ENCODE results near the gene C19orf18. TPM values are rescaled to one million over a fixed set of nuclear protein-coding genes. Genes with fewer than 3 reads are reported as not detected.

The C19orf18 gene
- polyA plus RNA-seq, 1 donor (not counting 4 experiments of a cell fraction or from before 2014, with no cell fraction given) = 0.59 TPM

GRCh38 chr19:57946316-57946715, 28.0 kb downstream of the C19orf18 start:
- H3K9me1 ChIP-seq (ENCODE audit: control insufficient read depth, extremely low read depth, insufficient read depth, low read length) = no peaks in the 10 kb centered on the region
- peaks cover 13 to 28% of the 10 kb centered on the region in 2 experiments for H3K36me3 ChIP-seq (ENCODE audit: control insufficient read depth in 2 of 2, extremely low read depth in 1 of 2, insufficient read depth in 2 of 2, low read length in 2 of 2)
- H3K9ac ChIP-seq (ENCODE audit: control insufficient read depth, extremely low read depth, insufficient read depth, low read length) = peak overlapping the region; percentile 86
- H3K4me1 ChIP-seq (ENCODE audit: control insufficient read depth, extremely low read depth, insufficient read depth, low read length) = peaks cover 10% of the 10 kb centered on the region
- no peak overlapping the region for H2AFZ ChIP-seq (ENCODE audit: control insufficient read depth, low read length)
- FAIRE-seq (no peak), DNase-seq (ENCODE audit: low read depth, low spot score) (no peak)
- peak overlapping the region; percentile 89 for H3K4me2 ChIP-seq (ENCODE audit: control insufficient read depth, extremely low read depth, insufficient read depth, low read depth, low read length)
- TF ChIP-seq EZH2 (IDR thresholded peaks at IDR 0.05; ENCODE audit: low read length) (no peak), CTCF (optimal IDR thresholded peaks at IDR 0.05 in 1 of 3, IDR thresholded peaks at IDR 0.05 in 1 of 3, conservative IDR thresholded peaks at IDR 0.05 in 1 of 3; ENCODE audit: extremely low read depth in 1 of 3, insufficient read depth in 2 of 3, low read length in 3 of 3) (no peak)
- dilution Hi-C loops (cut with MboI; ENCODE audit: extremely low pct_ligation_motif_present, low sequenced_read_pairs) = no loop called here
- no peaks in the 10 kb centered on the region for H4K20me1 ChIP-seq (ENCODE audit: control insufficient read depth, extremely low read depth, insufficient read depth, low read length)
- peaks cover 45% of the 10 kb centered on the region for H3K79me2 ChIP-seq (ENCODE audit: control insufficient read depth, insufficient read depth, low read length)
- H3K27me3 ChIP-seq (ENCODE audit: control insufficient read depth, extremely low read depth, insufficient read depth, low read length) = no peaks in the 10 kb centered on the region
- peaks cover 10% of the 10 kb centered on the region for H3K9me3 ChIP-seq (ENCODE audit: control insufficient read depth, low read depth, low read length)
- peak overlapping the region; percentile 82 to 90 (median 87) for H3K4me3 ChIP-seq (ENCODE audit: control insufficient read depth in 2 of 3, extremely low read depth in 1 of 3, insufficient read depth in 2 of 3, low read depth in 1 of 3, low read length in 3 of 3)
- H3K27ac ChIP-seq (ENCODE audit: control insufficient read depth, insufficient read depth, low read length) = no peak overlapping the region

DNA sequence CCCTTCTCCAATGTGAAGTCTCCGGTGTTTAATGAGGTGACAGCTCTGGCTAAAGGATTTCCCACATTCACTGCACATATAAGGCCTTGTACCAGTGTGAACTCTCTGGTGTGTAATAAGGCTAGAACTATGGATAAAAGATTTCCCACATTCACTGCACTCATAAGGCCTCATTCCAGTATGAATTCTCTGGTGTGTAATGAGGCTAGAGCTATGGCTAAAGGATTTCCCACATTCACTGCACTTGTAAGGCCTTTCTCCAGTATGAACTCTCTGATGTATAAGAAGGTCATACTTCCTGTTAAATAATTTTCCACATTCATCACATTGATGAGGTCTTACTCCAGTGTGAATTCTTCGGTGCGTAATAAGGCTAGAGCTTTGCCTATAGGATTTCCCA, 32.7 kb downstream of the C19orf18 start:
- peaks cover 20 to 33% of the 10 kb centered on the region in 2 experiments for H3K36me3 ChIP-seq (ENCODE audit: control insufficient read depth in 2 of 2, extremely low read depth in 1 of 2, insufficient read depth in 2 of 2, low read length in 2 of 2)
- no peaks in the 10 kb centered on the region for H3K9me1 ChIP-seq (ENCODE audit: control insufficient read depth, extremely low read depth, insufficient read depth, low read length)
- H3K79me2 ChIP-seq (ENCODE audit: control insufficient read depth, insufficient read depth, low read length) = peaks cover 36% of the 10 kb centered on the region
- H3K9me3 ChIP-seq (ENCODE audit: control insufficient read depth, low read depth, low read length) = peaks cover 8% of the 10 kb centered on the region
- no peak overlapping the region for H3K9ac ChIP-seq (ENCODE audit: control insufficient read depth, extremely low read depth, insufficient read depth, low read length)
- no peak overlapping the region for H3K27ac ChIP-seq (ENCODE audit: control insufficient read depth, insufficient read depth, low read length)
- H3K27me3 ChIP-seq (ENCODE audit: control insufficient read depth, extremely low read depth, insufficient read depth, low read length) = no peaks in the 10 kb centered on the region
- H3K4me2 ChIP-seq (ENCODE audit: control insufficient read depth, extremely low read depth, insufficient read depth, low read depth, low read length) = no peak overlapping the region
- DNase-seq (ENCODE audit: low read depth, low spot score) (no peak), FAIRE-seq (no peak)
- H3K4me1 ChIP-seq (ENCODE audit: control insufficient read depth, extremely low read depth, insufficient read depth, low read length) = peaks cover 7% of the 10 kb centered on the region
- dilution Hi-C loops (cut with MboI; ENCODE audit: extremely low pct_ligation_motif_present, low sequenced_read_pairs) = no loop called here
- H2AFZ ChIP-seq (ENCODE audit: control insufficient read depth, low read length) = no peak overlapping the region
- no peak for TF ChIP-seq EZH2 (IDR thresholded peaks at IDR 0.05; ENCODE audit: low read length)
- TF ChIP-seq CTCF (optimal IDR thresholded peaks at IDR 0.05 in 1 of 3, IDR thresholded peaks at IDR 0.05 in 1 of 3, conservative IDR thresholded peaks at IDR 0.05 in 1 of 3; ENCODE audit: extremely low read depth in 1 of 3, insufficient read depth in 2 of 3, low read length in 3 of 3) = no peak
- no peak overlapping the region for H3K4me3 ChIP-seq (ENCODE audit: control insufficient read depth in 2 of 3, extremely low read depth in 1 of 3, insufficient read depth in 2 of 3, low read depth in 1 of 3, low read length in 3 of 3)
- no peaks in the 10 kb centered on the region for H4K20me1 ChIP-seq (ENCODE audit: control insufficient read depth, extremely low read depth, insufficient read depth, low read length)
